ENCODE measurements around the gene ASL.
"Not testable (repeated sequence)": the region's sequence is repeated elsewhere in the genome, so short reads cannot be mapped to it uniquely, and the experiment has no call there.

Gene ASL

GRCh38 chr7:66076462-66077329, 1.1 kb downstream of the ASL start:
- no peak for DNase-seq

GRCh38 chr7:66078067-66078466, 2.4 kb downstream of the ASL start:
- no peak for DNase-seq

GRCh38 chr7:66082083-66082482, 6.5 kb downstream of the ASL start:
- DNase-seq, result no peak

GRCh38 chr7:66082886-66083415, 7.3 kb downstream of the ASL start:
- no peak for DNase-seq

GRCh38 chr7:66083677-66084076, 8.1 kb downstream of the ASL start:
- DNase-seq, result no peak

- DNase-seq, result no peak
Observed at GRCh38 chr7:66088861-66089838, 13.5 kb downstream of the ASL start.

- DNase-seq, result no peak
Observed at GRCh38 chr7:66092654-66093053, 17.0 kb downstream of the ASL start.

- no peak for DNase-seq
Observed at GRCh38 chr7:66095010-66095409, 19.4 kb downstream of the ASL start.

- no peak for DNase-seq
Observed at GRCh38 chr7:66099232-66099550, 23.6 kb downstream of the ASL start.

GRCh38 chr7:66099551-66100407, 24.2 kb downstream of the ASL start:
- peak; percentile 0 for DNase-seq

GRCh38 chr7:66100408-66101050, 24.9 kb downstream of the ASL start:
- no peak for DNase-seq

- DNase-seq, result not testable (repeated sequence)
Observed at GRCh38 chr7:66102168-66102567, 26.5 kb downstream of the ASL start.

GRCh38 chr7:66103994-66104393, 28.4 kb downstream of the ASL start:
- DNase-seq, result not testable (repeated sequence)

- no peak for DNase-seq
Observed at GRCh38 chr7:66105263-66105748, 29.7 kb downstream of the ASL start.

- not testable (repeated sequence) for DNase-seq
Observed at GRCh38 chr7:66108410-66108809, 32.8 kb downstream of the ASL start.

GRCh38 chr7:66110856-66111255, 35.2 kb downstream of the ASL start:
- DNase-seq, result no peak

- peak; percentile 52 for DNase-seq
Observed at GRCh38 chr7:66114743-66115649, 39.4 kb downstream of the ASL start, which contains the start of gene CRCP. Gene CRCP, plus strand, starts transcription at chr7:66114847. Its CDS starts 116 bp downstream, at chr7:66114963.

- not testable (repeated sequence) for DNase-seq
Observed at GRCh38 chr7:66116680-66117420, 41.2 kb downstream of the ASL start.

- DNase-seq, result no peak
Observed at GRCh38 chr7:66118603-66119002, 43.0 kb downstream of the ASL start.

All from NCI-H1694 treated with DMSO at 0.1 percent for 48 hours (cell line).